Fibroblast of pulmonary artery (primary cell): ENCODE measurements around the gene SRGAP1.

Experiments used
- DNase-seq: peaks from one replicate; pipeline ENCODE4 v3.0.0-alpha.2; 2010; ENCODE audit warnings: low read depth
- H3K4me3 ChIP-seq: replicated peaks from 2 replicates; pipeline ENCODE4 v1.5.1; 2011; ENCODE audit warnings: low read depth, mild to moderate bottlenecking, control low read depth, low read length, moderate library complexity
- CTCF ChIP-seq: IDR thresholded peaks from 2 replicates; pipeline ENCODE4 v1.5.1; 2011; ENCODE audit warnings: mild to moderate bottlenecking, control low read depth, low read length, inconsistent platforms; ENCODE audit errors: missing control alignments

SRGAP1 gene

GRCh38 chr12:63930971-63931370 is 86.5 kb downstream of the SRGAP1 start:
- DNase-seq, result peak; percentile 56
- H3K4me3 ChIP-seq, result no peak overlapping the region
- TF ChIP-seq CTCF, result no peak

- H3K4me3 ChIP-seq, result no peak overlapping the region
- no peak for TF ChIP-seq CTCF
- no peak for DNase-seq
Measured at GRCh38 chr12:63931703-63932102, 87.2 kb downstream of the SRGAP1 start.

- DNase-seq, result no peak
- H3K4me3 ChIP-seq, result no peak overlapping the region
- TF ChIP-seq CTCF, result no peak
Measured at GRCh38 chr12:63934936-63935335, 90.4 kb downstream of the SRGAP1 start.

DNA sequence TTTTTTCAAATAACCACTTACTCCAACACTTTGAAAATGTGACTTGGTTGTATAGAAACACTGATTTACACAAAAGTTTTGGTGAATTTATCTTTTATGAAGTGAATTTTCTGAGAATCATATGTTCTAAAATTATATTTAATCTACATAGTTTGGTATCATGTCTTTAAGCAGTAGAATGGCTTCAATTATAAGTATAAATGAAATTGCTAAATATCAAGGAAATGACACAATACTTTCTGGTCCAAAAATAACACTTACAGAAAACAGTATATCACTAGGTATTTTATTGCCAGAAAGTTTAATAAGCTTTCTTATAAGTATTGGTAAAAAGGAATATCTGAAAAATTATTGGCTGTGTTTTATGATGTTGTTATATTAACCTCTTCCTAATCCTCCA is 90.9 kb downstream of the SRGAP1 start:
- no peak for TF ChIP-seq CTCF
- no peak for DNase-seq
- no peak overlapping the region for H3K4me3 ChIP-seq

DNA sequence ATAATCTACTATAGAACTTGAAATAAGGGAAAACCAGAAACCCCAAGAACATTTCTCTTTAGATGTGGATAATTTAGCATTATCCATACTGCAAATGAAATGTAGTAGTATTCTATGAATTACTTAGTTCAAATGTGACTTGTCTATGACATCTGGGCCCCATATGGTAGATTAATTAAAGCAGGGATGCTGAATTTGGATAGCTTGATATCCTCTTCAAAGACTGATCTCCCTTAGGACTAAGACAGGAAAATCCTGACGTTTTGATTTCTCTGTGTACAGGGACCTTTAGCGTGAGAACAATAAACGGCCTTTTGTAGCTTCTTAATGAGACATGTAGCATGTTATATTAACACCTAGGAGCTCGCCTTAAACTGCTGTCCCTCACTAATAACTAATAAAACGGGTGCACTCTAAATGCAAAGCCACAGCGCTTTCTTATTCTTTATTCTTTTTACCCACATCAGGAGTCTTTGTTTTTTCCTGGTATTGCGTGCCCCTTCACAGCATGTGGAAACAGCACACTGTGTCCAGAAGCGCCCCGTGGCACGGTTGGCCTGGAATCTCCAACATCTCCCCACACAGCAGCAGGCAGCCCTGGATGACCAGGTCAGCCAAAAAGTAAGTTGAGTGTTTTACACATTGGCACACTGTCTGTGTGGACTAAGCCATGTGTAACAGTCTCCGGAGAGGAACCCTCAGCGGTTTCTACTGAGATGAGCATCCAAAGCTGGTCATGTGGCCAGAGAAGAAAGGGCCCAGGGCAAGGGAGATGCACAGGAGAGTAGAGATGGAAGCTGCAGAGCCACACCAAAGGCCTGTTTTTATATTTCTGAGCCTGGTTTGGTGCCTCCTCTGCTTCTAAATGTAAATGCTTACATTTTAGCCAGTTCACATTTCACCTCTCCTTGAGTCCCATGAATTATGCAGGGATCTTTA is 93.1 kb downstream of the SRGAP1 start:
- no peak for TF ChIP-seq CTCF
- DNase-seq, result no peak
- H3K4me3 ChIP-seq, result no peak overlapping the region

DNA sequence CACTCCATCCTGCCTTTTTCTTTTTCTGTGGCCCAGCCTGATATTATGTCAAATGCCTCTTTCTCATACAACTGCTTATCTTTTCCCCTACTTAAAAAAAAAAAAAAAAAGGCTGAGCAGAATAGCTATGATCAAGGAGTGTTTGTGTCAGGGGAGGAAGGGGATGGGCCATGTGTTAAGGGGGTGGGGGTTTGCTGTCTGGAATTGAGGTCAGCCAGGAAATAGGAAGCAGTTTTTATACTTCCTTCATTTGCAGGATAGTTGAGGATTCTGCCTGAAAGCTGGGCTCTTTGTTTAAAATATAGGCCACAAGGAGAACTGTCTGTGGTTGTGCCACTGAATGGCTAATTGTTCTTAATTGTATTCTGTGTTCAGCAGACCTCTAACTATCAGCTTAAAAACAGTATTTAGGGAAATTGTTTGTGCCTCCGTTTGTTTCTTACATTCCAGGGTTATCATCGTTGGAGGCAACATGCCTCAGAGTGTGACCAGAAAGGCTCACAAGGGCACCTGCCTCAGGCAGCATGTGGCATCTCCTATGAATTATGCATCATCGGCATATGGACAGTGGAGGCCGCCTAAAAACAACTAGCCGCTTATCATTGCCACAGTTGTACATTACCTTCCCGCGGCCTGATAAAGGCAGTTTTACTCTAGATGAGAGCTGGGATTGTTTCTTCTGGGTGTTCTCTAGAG is 96.0 kb downstream of the SRGAP1 start:
- TF ChIP-seq CTCF, result no peak
- DNase-seq, result no peak
- no peak overlapping the region for H3K4me3 ChIP-seq
